HepG2 (cell line): ENCODE data around the gene TBCCD1. TPM values are rescaled to one million over a fixed set of nuclear protein-coding genes. Genes with fewer than 3 reads are reported as not detected.

ENCODE experiments used
- ATF2 ChIP-seq: sonication (generic); formaldehyde crosslinking; IDR thresholded peaks from 2 replicates; pipeline ENCODE4 v1.4.0; 2020; ENCODE audit warnings: missing genetic modification reagents
- ATF7 ChIP-seq, 2 experiments: fragments of 450-650 bp in 1 of 2; sonication (generic) in 1 of 2; formaldehyde crosslinking in 1 of 2; IDR thresholded peaks; 2 replicates each; pipeline versions ENCODE4 v1.4.0 to v1.6.1; 2016 to 2020; ENCODE audit warnings: antibody characterized with exemption in 1 of 2, mild to moderate bottlenecking in 1 of 2, missing genetic modification reagents in 1 of 2
- BATF2 ChIP-seq: sonication (generic); formaldehyde crosslinking; IDR thresholded peaks from 2 replicates; pipeline ENCODE4 v1.8.0; 2022; ENCODE audit warnings: mild to moderate bottlenecking, missing genetic modification reagents, moderate library complexity
- CREB3 ChIP-seq: sonication (generic); formaldehyde crosslinking; IDR thresholded peaks from 2 replicates; pipeline ENCODE4 v1.5.0; 2020; ENCODE audit warnings: missing genetic modification reagents
- DBP ChIP-seq: sonication (generic); formaldehyde crosslinking; IDR thresholded peaks from 2 replicates; pipeline ENCODE4 v1.4.0; 2020; ENCODE audit warnings: missing genetic modification reagents; ENCODE audit errors: not compliant biosample characterization
- GABPB1 ChIP-seq: IDR thresholded peaks from 2 replicates; pipeline ENCODE4 v1.6.1; 2016; ENCODE audit warnings: mild to moderate bottlenecking, missing genetic modification reagents, moderate library complexity, missing compliant biosample characterization
- KDM3A ChIP-seq: IDR thresholded peaks from 2 replicates; pipeline ENCODE4 v1.6.1; 2018; ENCODE audit warnings: low read depth, missing compliant biosample characterization
- LBX2 ChIP-seq: sonication (generic); formaldehyde crosslinking; IDR thresholded peaks from 2 replicates; pipeline ENCODE4 v1.5.0; 2020; ENCODE audit warnings: missing genetic modification reagents, mild to moderate bottlenecking, borderline replicate concordance
- RNF219 ChIP-seq: sonication (generic); formaldehyde crosslinking; IDR thresholded peaks from 2 replicates; pipeline ENCODE4 v1.5.0; 2020; ENCODE audit warnings: mild to moderate bottlenecking, missing genetic modification reagents
- SNRNP70 ChIP-seq: fragments of 200-400 bp; formaldehyde crosslinking; IDR thresholded peaks from 2 replicates; pipeline ENCODE4 v1.6.1; 2017; ENCODE audit warnings: mild to moderate bottlenecking, low read depth, low read length, moderate library complexity
- ZBED4 ChIP-seq: sonication (generic); formaldehyde crosslinking; IDR thresholded peaks from 2 replicates; pipeline ENCODE4 v1.4.0; 2020; ENCODE audit warnings: missing genetic modification reagents, borderline replicate concordance
- ZBTB46 ChIP-seq: sonication (generic); formaldehyde crosslinking; IDR thresholded peaks from 2 replicates; pipeline ENCODE4 v1.4.0; 2020; ENCODE audit warnings: mild to moderate bottlenecking, missing genetic modification reagents, borderline replicate concordance
- ZNF136 ChIP-seq: sonication (generic); formaldehyde crosslinking; IDR thresholded peaks from 2 replicates; pipeline ENCODE4 v1.8.1; 2022; ENCODE audit warnings: low read depth, mild to moderate bottlenecking, moderate library complexity, missing genetic modification reagents
- ZNF331 ChIP-seq: sonication (generic); formaldehyde crosslinking; IDR thresholded peaks from 2 replicates; pipeline ENCODE4 v1.4.0; 2020; ENCODE audit warnings: missing genetic modification reagents
- polyA plus RNA-seq, 8 experiments: library from polyadenylated mRNA; depleted of rRNA in 3 of 8; stranded (reverse) in 7 of 8; unstranded in 1 of 8; fragments of >200 nt; fragmentation: Illumina TruSeq in 4 of 8; extraction: Trizol in 4 of 8; gene quantifications; 2 replicates each; pipeline versions ENCODE4 v1.2.1 to v1.2.3, GENCODE V29; 2011 to 2016; ENCODE audit warnings: low read depth in 4 of 8, missing spikeins in 1 of 8, mixed read lengths in 1 of 8; ENCODE audit not compliant: insufficient read depth in 1 of 8
- total RNA-seq, 5 experiments: library from RNA; depleted of rRNA; stranded (reverse); fragments of >200 nt; fragmentation: Illumina TruSeq; extraction: Trizol; gene quantifications; 2 replicates each; pipeline ENCODE4 v1.2.3, GENCODE V29; 2016; ENCODE audit warnings: low read depth in 1 of 5

TBCCD1 gene
- total and polyA plus RNA-seq, 2 of the 13 experiments (the other 11 are each of a cell fraction or from before 2014, with no cell fraction given): 13.6 to 16.2 TPM

- peak; percentile 56; the same call in 1 of the 2 replicates for TF ChIP-seq ZBTB46 (CRISPR knock-in tag)
- no peak; the same call in 1 of the 2 replicates for TF ChIP-seq ZNF136 (CRISPR knock-in tag)
- no peak for TF ChIP-seq SNRNP70
- TF ChIP-seq RNF219: peak; percentile 79; the same call in 1 of the 2 replicates
- peak; percentile 73 for TF ChIP-seq ZNF331
- peak; percentile 56 for TF ChIP-seq GABPB1 (CRISPR knock-in tag)
- TF ChIP-seq ATF2: peak; percentile 90; the same call in 1 of the 2 replicates
- TF ChIP-seq BATF2 (CRISPR knock-in tag): no peak
- peak; percentile 25; the same call in 1 of the 2 replicates for TF ChIP-seq KDM3A (CRISPR knock-in tag)
- no peak for TF ChIP-seq DBP (CRISPR knock-in tag)
- TF ChIP-seq ZBED4 (CRISPR knock-in tag): peak; percentile 77; the same call in 1 of the 2 replicates
- peak; percentile 56; the same call in 1 of the 2 replicates for TF ChIP-seq ATF7 (IDR thresholded peaks at IDR 0.05)
- no peak; the same call in 1 of the 2 replicates for TF ChIP-seq ATF7 (CRISPR knock-in tag; IDR thresholded peaks at IDR 0.05)
- no peak for TF ChIP-seq CREB3 (CRISPR knock-in tag)
- TF ChIP-seq LBX2 (CRISPR knock-in tag): no peak
Measured at GRCh38 chr3:186599142-186599784, 32.1 kb upstream of the TBCCD1 start (continued).
